Measurements from ENCODE around the gene SMG1.
"Not testable (repeated sequence)": the region's sequence is repeated elsewhere in the genome, so short reads cannot be mapped to it uniquely, and the experiment has no call there.

SMG1 gene

DNA sequence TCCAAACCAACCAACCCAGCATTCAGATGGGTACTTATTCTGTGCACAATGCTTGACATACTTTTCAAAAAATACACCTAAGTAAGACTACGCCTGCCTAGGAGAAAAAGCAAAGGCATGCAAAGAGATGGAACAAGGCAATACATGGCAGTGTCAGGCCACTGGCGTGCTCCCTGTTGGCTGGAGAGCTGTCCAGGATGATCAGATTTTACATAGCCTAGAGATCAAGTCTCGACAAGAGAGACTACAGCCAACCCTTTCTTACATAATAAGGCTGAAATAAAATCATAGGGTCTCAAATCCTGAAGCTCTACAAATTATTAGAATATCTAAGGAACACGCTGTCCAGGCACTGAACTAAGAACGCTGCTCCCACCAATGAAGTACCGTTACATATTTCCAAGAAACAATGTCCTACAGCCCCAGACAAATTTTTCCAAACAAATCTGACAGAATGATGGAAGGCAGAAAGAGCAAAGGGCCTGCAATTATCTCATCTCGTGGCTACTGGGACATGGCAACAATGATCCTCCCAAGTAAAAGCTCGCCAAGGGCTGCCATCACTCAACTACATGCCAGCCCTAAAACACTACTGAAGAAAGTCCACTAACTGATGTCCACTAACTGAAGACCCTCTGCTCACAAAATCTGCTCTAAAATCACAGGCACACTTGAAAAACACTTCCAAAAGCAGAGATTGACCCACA, 141.1 kb downstream of the SMG1 start:
- H3K9me3 ChIP-seq (ENCODE audit: control insufficient read depth, low read length): no peaks in the 10 kb centered on the region
- H3K27me3 ChIP-seq (ENCODE audit: control insufficient read depth, insufficient read depth, low read length): no peaks in the 10 kb centered on the region
- no peak overlapping the region for H3K4me3 ChIP-seq (ENCODE audit: low read length)
- H3K9ac ChIP-seq (ENCODE audit: low read length): no peak overlapping the region
- H3K4me1 ChIP-seq (ENCODE audit: control insufficient read depth, insufficient read depth, low read length): peaks cover 20% of the 10 kb centered on the region
- H3K36me3 ChIP-seq (ENCODE audit: control insufficient read depth, insufficient read depth, low read length): peaks cover 12% of the 10 kb centered on the region

DNA sequence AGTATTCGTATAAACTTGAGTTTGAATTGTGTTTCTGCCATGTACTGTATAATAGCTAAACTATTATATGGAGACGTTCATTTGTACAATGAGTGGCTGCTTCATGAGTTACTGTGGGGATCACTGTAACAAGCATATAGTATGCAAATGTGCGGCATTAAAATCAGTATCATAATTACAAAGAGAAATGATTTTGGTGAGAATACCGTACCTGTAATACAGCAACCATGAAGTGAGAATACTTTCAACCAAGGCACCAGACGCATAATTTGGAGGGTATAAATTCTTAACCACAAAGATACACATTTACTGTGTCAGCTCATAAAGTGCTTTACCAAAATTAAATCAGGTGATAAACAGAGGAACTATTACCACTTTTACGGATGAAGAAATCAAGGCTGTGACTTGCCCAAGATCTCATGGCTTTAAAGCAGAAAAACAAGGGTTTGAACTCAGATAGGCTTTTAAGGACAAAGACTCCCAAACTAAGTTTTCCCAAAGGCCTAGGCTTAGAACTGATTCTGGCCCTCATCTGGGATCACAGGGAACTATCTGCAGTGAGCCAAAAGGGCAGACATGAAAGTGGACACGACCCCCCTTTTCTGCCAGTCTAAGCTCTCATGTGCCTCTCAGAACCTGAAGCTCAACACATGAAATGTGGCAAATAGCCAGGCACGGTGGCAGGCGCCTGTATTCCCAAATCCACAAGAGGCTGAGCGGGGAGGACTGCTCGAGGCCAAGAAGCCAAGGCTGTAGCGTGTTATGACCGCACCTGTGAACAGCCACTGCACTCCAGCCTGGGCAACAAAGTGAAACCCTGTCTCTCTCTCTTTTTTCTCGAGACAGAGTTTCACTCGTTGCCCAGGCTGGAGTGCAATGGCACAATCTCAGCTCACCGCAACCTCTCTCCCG, 142.5 kb downstream of the SMG1 start:
- H3K4me3 ChIP-seq (ENCODE audit: low read length): no peak overlapping the region
- H3K9me3 ChIP-seq (ENCODE audit: control insufficient read depth, low read length): no peaks in the 10 kb centered on the region
- H3K4me1 ChIP-seq (ENCODE audit: control insufficient read depth, insufficient read depth, low read length): peaks cover 15% of the 10 kb centered on the region
- no peaks in the 10 kb centered on the region for H3K27me3 ChIP-seq (ENCODE audit: control insufficient read depth, insufficient read depth, low read length)
- H3K36me3 ChIP-seq (ENCODE audit: control insufficient read depth, insufficient read depth, low read length): peaks cover 12% of the 10 kb centered on the region
- H3K9ac ChIP-seq (ENCODE audit: low read length): no peak overlapping the region

DNA sequence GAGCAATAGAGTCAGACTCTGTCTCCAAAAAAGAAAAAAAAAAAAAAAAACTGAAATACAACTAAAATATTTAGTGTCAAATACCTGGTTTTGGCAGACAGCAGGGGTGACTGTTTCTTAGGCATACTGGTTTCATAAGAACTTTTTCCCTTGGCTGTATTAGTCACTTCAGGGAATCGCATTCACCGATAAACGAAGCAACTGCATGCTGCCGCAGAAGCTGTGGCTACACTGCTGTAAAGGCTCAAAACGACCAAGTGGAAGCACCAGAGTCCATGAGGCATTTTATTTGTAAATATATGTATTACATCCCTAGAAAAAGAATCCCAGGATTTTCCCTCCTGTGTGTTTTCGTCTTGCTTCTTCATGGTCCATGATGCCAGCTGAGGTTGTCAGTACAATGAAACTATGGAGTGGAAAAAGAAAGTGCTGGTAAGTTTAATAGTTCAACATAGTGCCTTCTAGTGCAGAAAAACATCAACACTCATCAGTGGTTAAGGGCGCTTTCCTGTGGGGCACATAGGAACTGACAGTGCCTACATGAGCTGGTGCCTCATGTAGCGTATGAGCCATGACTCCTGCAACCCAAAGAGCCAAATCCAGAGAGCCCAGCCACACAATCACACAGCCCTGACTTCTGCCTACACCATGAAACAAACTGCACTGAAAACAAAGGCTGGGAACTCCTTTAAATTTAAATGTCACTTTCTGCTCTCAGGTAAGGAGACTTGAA, 143.3 kb downstream of the SMG1 start:
- Histone ChIP-seq H3K4me3 (ENCODE audit: low read length) (no peak overlapping the region), H3K36me3 (ENCODE audit: control insufficient read depth, insufficient read depth, low read length) (peaks cover 12% of the 10 kb centered on the region), H3K4me1 (ENCODE audit: control insufficient read depth, insufficient read depth, low read length) (peaks cover 8% of the 10 kb centered on the region), H3K9ac (ENCODE audit: low read length) (no peak overlapping the region), H3K27me3 (ENCODE audit: control insufficient read depth, insufficient read depth, low read length) (no peaks in the 10 kb centered on the region), H3K9me3 (ENCODE audit: control insufficient read depth, low read length) (no peaks in the 10 kb centered on the region)

DNA sequence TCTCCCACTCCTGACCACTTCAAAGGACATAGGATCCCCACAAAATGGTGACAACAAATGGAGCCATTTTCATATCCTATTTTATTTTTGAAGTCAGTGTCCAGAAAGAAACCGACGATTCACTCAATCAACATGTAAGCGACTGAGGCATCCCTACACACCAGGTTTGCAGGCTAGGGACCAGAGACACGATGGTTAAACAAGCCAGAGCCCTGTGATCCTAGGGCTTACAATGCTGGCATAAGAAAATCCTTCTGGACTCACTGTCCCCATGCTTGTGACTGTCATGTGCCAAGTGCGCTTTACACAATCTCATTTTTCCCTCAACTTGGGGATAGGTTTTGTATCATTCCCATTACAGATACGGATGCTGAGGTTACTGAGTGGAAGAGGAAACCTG, 145.0 kb downstream of the SMG1 start:
- H3K9ac ChIP-seq (ENCODE audit: low read length); H3K36me3 ChIP-seq (ENCODE audit: control insufficient read depth, insufficient read depth, low read length); H3K9me3 ChIP-seq (ENCODE audit: control insufficient read depth, low read length); H3K4me1 ChIP-seq (ENCODE audit: control insufficient read depth, insufficient read depth, low read length); H3K27me3 ChIP-seq (ENCODE audit: control insufficient read depth, insufficient read depth, low read length); H3K4me3 ChIP-seq (ENCODE audit: low read length): not testable (repeated sequence)

DNA sequence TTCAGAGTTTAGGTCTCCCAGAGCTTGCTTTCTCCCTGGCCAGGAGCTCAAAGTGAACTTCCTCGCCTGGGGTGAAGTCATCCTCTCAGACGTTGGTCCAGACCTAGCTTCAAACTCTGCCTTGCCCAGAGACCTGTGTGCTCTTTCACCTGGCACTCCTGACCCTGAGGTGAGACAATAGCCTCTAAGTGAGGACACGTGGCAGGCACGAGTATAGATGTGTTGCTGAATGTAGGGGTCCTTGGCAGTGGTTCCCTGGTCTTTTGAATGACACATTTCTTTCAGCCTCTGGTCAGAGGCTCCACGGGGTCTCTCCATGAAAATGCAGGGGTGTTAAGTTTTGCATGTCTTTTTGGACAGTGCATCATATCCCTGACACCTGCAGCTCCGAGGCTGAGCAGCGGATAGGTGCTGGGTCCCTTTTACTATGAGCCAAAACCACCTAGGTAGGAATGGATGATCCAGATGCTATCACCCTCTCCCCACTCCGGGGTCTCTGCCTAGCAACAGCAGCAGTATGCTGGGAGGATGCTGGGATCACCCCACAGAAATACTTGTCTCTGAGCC, 145.7 kb downstream of the SMG1 start:
- H3K4me1 ChIP-seq (ENCODE audit: control insufficient read depth, insufficient read depth, low read length); H3K27me3 ChIP-seq (ENCODE audit: control insufficient read depth, insufficient read depth, low read length); H3K9ac ChIP-seq (ENCODE audit: low read length); H3K4me3 ChIP-seq (ENCODE audit: low read length); H3K36me3 ChIP-seq (ENCODE audit: control insufficient read depth, insufficient read depth, low read length); H3K9me3 ChIP-seq (ENCODE audit: control insufficient read depth, low read length): not testable (repeated sequence)

DNA sequence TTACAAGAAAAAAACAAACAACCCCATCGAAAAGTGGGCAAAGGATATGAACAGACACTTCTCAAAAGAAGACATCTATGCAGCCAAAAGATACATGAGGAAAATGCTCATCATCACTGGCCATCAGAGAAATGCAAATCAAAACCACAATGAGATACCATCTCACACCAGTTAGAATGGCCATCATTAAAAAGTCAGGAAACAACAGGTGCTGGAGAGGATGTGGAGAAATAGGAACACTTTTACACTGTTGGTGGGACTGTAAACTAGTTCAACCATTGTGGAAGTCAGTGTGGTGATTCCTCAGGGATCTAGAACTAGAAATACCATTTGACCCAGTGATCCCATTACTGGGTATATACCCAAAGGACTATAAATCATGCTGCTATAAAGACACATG, 148.5 kb downstream of the SMG1 start:
- H3K4me3 ChIP-seq (ENCODE audit: low read length); H3K36me3 ChIP-seq (ENCODE audit: control insufficient read depth, insufficient read depth, low read length); H3K9me3 ChIP-seq (ENCODE audit: control insufficient read depth, low read length); H3K9ac ChIP-seq (ENCODE audit: low read length); H3K4me1 ChIP-seq (ENCODE audit: control insufficient read depth, insufficient read depth, low read length); H3K27me3 ChIP-seq (ENCODE audit: control insufficient read depth, insufficient read depth, low read length): not testable (repeated sequence)

DNA sequence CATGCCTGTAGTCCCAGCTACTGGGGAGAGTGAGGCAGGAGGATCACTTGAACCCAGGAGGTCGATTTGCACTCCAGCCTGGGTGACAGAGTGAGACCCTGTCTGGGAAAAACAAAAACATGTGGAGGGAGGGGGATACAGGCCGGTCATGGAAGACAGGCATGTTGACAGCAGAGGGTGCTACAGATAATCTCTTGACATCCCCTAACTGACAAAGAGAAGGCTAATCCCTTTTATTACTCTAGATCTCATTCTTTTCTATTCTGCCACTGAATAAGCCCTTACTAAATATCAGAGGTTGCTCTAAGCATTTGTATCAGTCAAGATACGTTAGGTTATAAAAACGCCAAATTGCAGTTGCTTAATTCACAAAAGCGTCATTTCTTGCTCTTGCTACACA, 149.9 kb downstream of the SMG1 start:
- H3K36me3 ChIP-seq (ENCODE audit: control insufficient read depth, insufficient read depth, low read length); H3K4me1 ChIP-seq (ENCODE audit: control insufficient read depth, insufficient read depth, low read length); H3K4me3 ChIP-seq (ENCODE audit: low read length); H3K9ac ChIP-seq (ENCODE audit: low read length); H3K27me3 ChIP-seq (ENCODE audit: control insufficient read depth, insufficient read depth, low read length); H3K9me3 ChIP-seq (ENCODE audit: control insufficient read depth, low read length): not testable (repeated sequence)

DNA sequence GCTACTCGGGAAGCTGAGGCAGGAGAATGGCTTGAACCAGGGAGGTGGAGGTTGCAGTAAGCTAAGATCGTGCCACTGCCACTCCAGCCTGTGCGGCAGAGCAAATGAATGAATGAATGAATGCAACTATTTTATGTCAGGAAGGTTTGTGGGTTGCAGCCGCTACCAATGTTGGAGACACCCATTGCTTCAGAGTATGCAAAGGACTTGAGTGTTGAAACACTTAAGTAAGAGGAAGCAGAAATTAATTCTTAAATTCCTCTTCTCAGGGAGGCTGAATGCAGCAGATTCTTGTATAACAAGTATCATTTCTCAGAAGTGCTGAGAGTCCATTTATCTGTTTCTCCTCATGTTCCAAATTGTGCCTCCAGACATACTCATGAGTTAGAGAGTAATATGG, 151.6 kb downstream of the SMG1 start:
- not testable (repeated sequence) for H3K4me3 ChIP-seq (ENCODE audit: low read length); H3K9me3 ChIP-seq (ENCODE audit: control insufficient read depth, low read length); H3K4me1 ChIP-seq (ENCODE audit: control insufficient read depth, insufficient read depth, low read length); H3K36me3 ChIP-seq (ENCODE audit: control insufficient read depth, insufficient read depth, low read length); H3K9ac ChIP-seq (ENCODE audit: low read length); H3K27me3 ChIP-seq (ENCODE audit: control insufficient read depth, insufficient read depth, low read length)

DNA sequence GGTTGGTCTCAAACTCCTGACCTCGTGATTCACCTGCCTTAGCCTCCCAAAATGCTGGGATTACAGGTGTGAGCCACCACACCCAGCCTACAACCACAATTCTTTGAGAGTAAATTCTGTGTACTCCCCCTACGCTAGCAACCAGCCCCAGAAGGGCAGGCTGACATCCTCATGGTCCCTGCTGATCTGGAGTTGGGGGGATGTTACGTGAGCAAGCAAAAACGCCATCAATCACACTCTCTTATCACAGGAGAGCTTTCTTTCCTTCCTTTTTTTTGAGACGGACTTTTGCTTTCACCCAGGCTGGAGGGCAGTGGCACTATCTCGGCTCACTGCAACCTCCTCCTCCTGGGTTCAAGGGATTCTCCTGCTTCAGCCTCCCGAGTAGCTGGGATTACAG, 154.0 kb downstream of the SMG1 start:
- not testable (repeated sequence) for H3K9me3 ChIP-seq (ENCODE audit: control insufficient read depth, low read length); H3K36me3 ChIP-seq (ENCODE audit: control insufficient read depth, insufficient read depth, low read length); H3K27me3 ChIP-seq (ENCODE audit: control insufficient read depth, insufficient read depth, low read length); H3K4me3 ChIP-seq (ENCODE audit: low read length); H3K4me1 ChIP-seq (ENCODE audit: control insufficient read depth, insufficient read depth, low read length); H3K9ac ChIP-seq (ENCODE audit: low read length)

DNA sequence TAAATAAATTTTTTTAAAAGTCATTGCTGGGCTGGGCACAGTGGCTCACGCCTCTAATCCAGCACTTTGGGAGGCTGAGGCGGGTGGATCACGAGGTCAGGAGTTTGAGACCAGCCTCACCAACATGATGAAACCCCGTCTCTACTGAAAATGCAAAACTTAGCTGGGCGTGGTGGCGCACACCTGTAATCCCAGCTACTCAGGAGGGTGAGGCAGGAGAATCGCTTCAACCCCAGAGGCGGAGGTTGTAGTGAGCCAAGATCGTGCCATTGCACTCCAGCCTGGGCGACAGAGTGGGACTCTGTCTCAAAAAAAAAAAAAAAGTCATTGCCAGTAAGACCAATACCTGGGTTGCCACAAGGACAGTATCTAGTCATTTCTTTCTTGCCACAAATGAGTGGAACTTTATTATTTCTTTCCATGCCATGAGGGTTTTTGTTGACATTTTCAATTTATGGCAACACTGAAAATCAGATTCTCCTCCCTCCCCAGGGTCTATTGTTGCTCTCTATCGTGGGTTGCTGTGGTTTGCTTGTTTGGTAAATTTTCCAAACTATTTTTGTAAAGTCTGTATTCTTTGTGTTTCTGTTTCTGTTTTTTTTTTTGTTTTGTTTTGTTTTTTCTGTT, 155.8 kb downstream of the SMG1 start:
- H3K4me3 ChIP-seq (ENCODE audit: low read length); H3K9ac ChIP-seq (ENCODE audit: low read length); H3K36me3 ChIP-seq (ENCODE audit: control insufficient read depth, insufficient read depth, low read length); H3K27me3 ChIP-seq (ENCODE audit: control insufficient read depth, insufficient read depth, low read length); H3K4me1 ChIP-seq (ENCODE audit: control insufficient read depth, insufficient read depth, low read length); H3K9me3 ChIP-seq (ENCODE audit: control insufficient read depth, low read length): not testable (repeated sequence)

DNA sequence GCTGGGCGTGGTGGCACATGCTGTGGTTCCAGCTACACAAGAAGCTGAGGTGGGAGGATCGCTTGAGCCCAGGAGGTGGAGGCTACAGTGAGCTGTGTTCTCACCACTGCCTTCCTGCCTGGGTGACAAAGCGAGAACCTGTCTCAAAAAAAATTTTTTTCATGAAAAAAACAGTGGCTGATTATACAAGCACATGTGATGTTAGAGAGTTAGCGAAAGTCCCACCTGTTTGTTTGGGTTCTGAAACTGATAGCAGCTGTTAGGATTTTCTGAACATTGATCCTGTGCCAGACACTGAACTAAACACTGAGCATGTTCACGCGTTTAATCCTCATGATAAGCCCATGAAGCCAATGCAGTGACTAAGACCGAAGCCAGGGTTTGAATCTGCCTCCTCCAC, 159.0 kb downstream of the SMG1 start:
- not testable (repeated sequence) for H3K36me3 ChIP-seq (ENCODE audit: control insufficient read depth, insufficient read depth, low read length); H3K9ac ChIP-seq (ENCODE audit: low read length); H3K27me3 ChIP-seq (ENCODE audit: control insufficient read depth, insufficient read depth, low read length); H3K4me3 ChIP-seq (ENCODE audit: low read length); H3K9me3 ChIP-seq (ENCODE audit: control insufficient read depth, low read length); H3K4me1 ChIP-seq (ENCODE audit: control insufficient read depth, insufficient read depth, low read length)

DNA sequence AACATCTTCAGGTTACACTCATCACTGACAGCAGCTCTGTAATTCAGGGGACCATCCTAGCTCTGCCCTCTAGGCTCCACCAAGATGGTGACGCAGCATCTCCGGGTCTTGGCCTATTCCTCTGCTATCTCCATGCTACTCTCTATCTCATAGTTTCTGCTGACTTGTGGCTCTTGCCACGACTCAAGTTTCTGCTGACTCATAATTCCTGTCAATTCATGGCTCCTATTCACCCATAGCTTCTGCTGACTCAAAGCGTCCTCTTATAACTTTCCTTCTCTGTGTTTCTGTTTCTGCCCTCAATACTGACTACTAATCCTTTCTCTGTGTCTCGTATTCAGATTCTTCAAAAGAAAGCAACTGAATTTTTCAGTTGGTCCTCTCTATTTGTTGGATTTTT, 163.5 kb downstream of the SMG1 start:
- H3K9ac ChIP-seq (ENCODE audit: low read length); H3K36me3 ChIP-seq (ENCODE audit: control insufficient read depth, insufficient read depth, low read length); H3K4me1 ChIP-seq (ENCODE audit: control insufficient read depth, insufficient read depth, low read length); H3K4me3 ChIP-seq (ENCODE audit: low read length); H3K9me3 ChIP-seq (ENCODE audit: control insufficient read depth, low read length); H3K27me3 ChIP-seq (ENCODE audit: control insufficient read depth, insufficient read depth, low read length): not testable (repeated sequence)

All from mucosa of stomach (tissue), 1 donor.